ENCODE data around the gene TRIM46.
"Not testable (repeated sequence)": the region's sequence is repeated elsewhere in the genome, so short reads cannot be mapped to it uniquely, and the experiment has no call there.

The TRIM46 gene

GRCh38 chr1:155133799-155134281 is 39.8 kb upstream of the TRIM46 start:
- H3K27me3 Mint-ChIP-seq: no peaks in the 10 kb centered on the region
- no peak overlapping the region for H3K4me3 Mint-ChIP-seq
- peaks cover 17% of the 10 kb centered on the region for H3K36me3 Mint-ChIP-seq (ENCODE audit: low read depth)
- H3K27ac Mint-ChIP-seq: no peak overlapping the region
- peaks cover 51% of the 10 kb centered on the region for H3K4me1 Mint-ChIP-seq (ENCODE audit: low read depth)
- H3K9me3 Mint-ChIP-seq: no peaks in the 10 kb centered on the region

- H3K36me3 Mint-ChIP-seq (ENCODE audit: low read depth): peaks cover 18% of the 10 kb centered on the region
- H3K27ac Mint-ChIP-seq: no peak overlapping the region
These were observed 39.3 kb upstream of the TRIM46 start for GRCh38 chr1:155134322-155134721.

GRCh38 chr1:155134880-155135414 is 38.7 kb upstream of the TRIM46 start:
- no peaks in the 10 kb centered on the region for H3K27me3 Mint-ChIP-seq
- peaks cover 23% of the 10 kb centered on the region for H3K36me3 Mint-ChIP-seq (ENCODE audit: low read depth)
- peak overlapping the region; percentile 93 for H3K4me3 Mint-ChIP-seq
- H3K27ac Mint-ChIP-seq: peak overlapping the region; percentile 100
- peaks cover 47% of the 10 kb centered on the region for H3K4me1 Mint-ChIP-seq (ENCODE audit: low read depth)
- no peaks in the 10 kb centered on the region for H3K9me3 Mint-ChIP-seq

More at GRCh38 chr1:155134322-155134721, 39.3 kb upstream of the TRIM46 start:
- no peaks in the 10 kb centered on the region for H3K9me3 Mint-ChIP-seq
- H3K4me1 Mint-ChIP-seq (ENCODE audit: low read depth): peaks cover 49% of the 10 kb centered on the region
- no peaks in the 10 kb centered on the region for H3K27me3 Mint-ChIP-seq
- H3K4me3 Mint-ChIP-seq: peak overlapping the region; percentile 93

GRCh38 chr1:155135415-155136028 is 38.1 kb upstream of the TRIM46 start, which contains the start of gene SLC50A1:
TSS of gene SLC50A1 (plus strand) at chr1:155135852. CDS start at chr1:155135912, 60 bp downstream.
- Mint-ChIP-seq H3K36me3 (ENCODE audit: low read depth) (peaks cover 23% of the 10 kb centered on the region), H3K27me3 (no peaks in the 10 kb centered on the region), H3K9me3 (no peaks in the 10 kb centered on the region), H3K4me1 (ENCODE audit: low read depth) (peaks cover 47% of the 10 kb centered on the region), H3K27ac (peak within 1 kb of the TSS; percentile 100), H3K4me3 (peak within 1 kb of the TSS; percentile 93)

GRCh38 chr1:155136748-155137147 is 36.9 kb upstream of the TRIM46 start:
- no peaks in the 10 kb centered on the region for H3K9me3 Mint-ChIP-seq
- H3K4me1 Mint-ChIP-seq (ENCODE audit: low read depth): peaks cover 49% of the 10 kb centered on the region
- H3K27me3 Mint-ChIP-seq: no peaks in the 10 kb centered on the region
- H3K27ac Mint-ChIP-seq: peak overlapping the region; percentile 100
- H3K36me3 Mint-ChIP-seq (ENCODE audit: low read depth): peaks cover 23% of the 10 kb centered on the region
- H3K4me3 Mint-ChIP-seq: peak overlapping the region; percentile 93

GRCh38 chr1:155137154-155137949 is 36.3 kb upstream of the TRIM46 start:
- Mint-ChIP-seq H3K9me3 (no peaks in the 10 kb centered on the region), H3K27ac (peak overlapping the region; percentile 100), H3K4me3 (peak overlapping the region; percentile 93), H3K27me3 (no peaks in the 10 kb centered on the region), H3K4me1 (ENCODE audit: low read depth) (peaks cover 49% of the 10 kb centered on the region), H3K36me3 (ENCODE audit: low read depth) (peaks cover 23% of the 10 kb centered on the region)

- Mint-ChIP-seq H3K4me1 (ENCODE audit: low read depth) (peaks cover 41% of the 10 kb centered on the region), H3K27me3 (no peaks in the 10 kb centered on the region), H3K36me3 (ENCODE audit: low read depth) (peaks cover 23% of the 10 kb centered on the region), H3K9me3 (no peaks in the 10 kb centered on the region), H3K27ac (peak within 1 kb of the TSS; percentile 81), H3K4me3 (peak within 1 kb of the TSS; percentile 93)
These were observed 33.6 kb upstream of the TRIM46 start, which contains the start of gene DPM3 for GRCh38 chr1:155139895-155140629. TSS of gene DPM3 (minus strand) at chr1:155140531. CDS start at chr1:155140240, 291 bp downstream.

GRCh38 chr1:155140630-155140953 is 33.1 kb upstream of the TRIM46 start:
- Mint-ChIP-seq H3K27me3 (peaks cover 2% of the 10 kb centered on the region), H3K4me1 (ENCODE audit: low read depth) (peaks cover 37% of the 10 kb centered on the region), H3K9me3 (no peaks in the 10 kb centered on the region), H3K36me3 (ENCODE audit: low read depth) (peaks cover 23% of the 10 kb centered on the region), H3K4me3 (peak overlapping the region; percentile 93), H3K27ac (peak overlapping the region; percentile 81)

GRCh38 chr1:155141749-155142148 is 31.9 kb upstream of the TRIM46 start:
- no peak overlapping the region for H3K4me3 Mint-ChIP-seq
- peaks cover 9% of the 10 kb centered on the region for H3K27me3 Mint-ChIP-seq
- H3K36me3 Mint-ChIP-seq (ENCODE audit: low read depth): peaks cover 23% of the 10 kb centered on the region
- H3K27ac Mint-ChIP-seq: no peak overlapping the region
- H3K9me3 Mint-ChIP-seq: no peaks in the 10 kb centered on the region
- peaks cover 31% of the 10 kb centered on the region for H3K4me1 Mint-ChIP-seq (ENCODE audit: low read depth)

- Mint-ChIP-seq H3K4me3 (no peak overlapping the region), H3K9me3 (no peaks in the 10 kb centered on the region)
These were observed 28.2 kb upstream of the TRIM46 start for GRCh38 chr1:155145491-155145890.

GRCh38 chr1:155155996-155156643 is 17.5 kb upstream of the TRIM46 start:
- not testable (repeated sequence) for H3K36me3 Mint-ChIP-seq (ENCODE audit: low read depth); H3K27ac Mint-ChIP-seq; H3K9me3 Mint-ChIP-seq; H3K4me1 Mint-ChIP-seq (ENCODE audit: low read depth); H3K4me3 Mint-ChIP-seq; H3K27me3 Mint-ChIP-seq

More at GRCh38 chr1:155145491-155145890, 28.2 kb upstream of the TRIM46 start:
- Mint-ChIP-seq H3K27me3 (peaks cover 9% of the 10 kb centered on the region), H3K4me1 (ENCODE audit: low read depth) (peaks cover 18% of the 10 kb centered on the region), H3K27ac (no peak overlapping the region), H3K36me3 (ENCODE audit: low read depth) (no peaks in the 10 kb centered on the region)

- no peaks in the 10 kb centered on the region for H3K9me3 Mint-ChIP-seq
- no peaks in the 10 kb centered on the region for H3K4me1 Mint-ChIP-seq (ENCODE audit: low read depth)
- no peak overlapping the region for H3K27ac Mint-ChIP-seq
- no peaks in the 10 kb centered on the region for H3K27me3 Mint-ChIP-seq
- H3K4me3 Mint-ChIP-seq: no peak overlapping the region
- no peaks in the 10 kb centered on the region for H3K36me3 Mint-ChIP-seq (ENCODE audit: low read depth)
These were observed 14.7 kb upstream of the TRIM46 start for GRCh38 chr1:155158991-155159390.

- H3K9me3 Mint-ChIP-seq: no peaks in the 10 kb centered on the region
- no peaks in the 10 kb centered on the region for H3K36me3 Mint-ChIP-seq (ENCODE audit: low read depth)
- H3K4me1 Mint-ChIP-seq (ENCODE audit: low read depth): no peaks in the 10 kb centered on the region
- no peaks in the 10 kb centered on the region for H3K27me3 Mint-ChIP-seq
- H3K27ac Mint-ChIP-seq: no peak overlapping the region
- H3K4me3 Mint-ChIP-seq: no peak overlapping the region
These were observed 13.5 kb upstream of the TRIM46 start for GRCh38 chr1:155160128-155160527.

GRCh38 chr1:155162631-155163030 is 11.0 kb upstream of the TRIM46 start:
- not testable (repeated sequence) for H3K9me3 Mint-ChIP-seq; H3K4me3 Mint-ChIP-seq; H3K36me3 Mint-ChIP-seq (ENCODE audit: low read depth); H3K27ac Mint-ChIP-seq; H3K27me3 Mint-ChIP-seq; H3K4me1 Mint-ChIP-seq (ENCODE audit: low read depth)
